Large intestine (tissue), 3 donors: ENCODE data around the gene VAX1. TPM values are rescaled to one million over a fixed set of nuclear protein-coding genes. Genes with fewer than 3 reads are reported as not detected.

Experiments used
- DNase-seq, 2 donors: peaks; one replicate each; pipeline versions ENCODE4 v3.0.0 to v3.0.0-alpha.2; 2013
- H3K27ac ChIP-seq: one replicate; pipeline ENCODE4 v1.5.1; 2013; ENCODE audit warnings: low read length
- H3K27me3 ChIP-seq: 2 replicates; pipeline ENCODE4 v1.6.1; 2013; ENCODE audit warnings: low read length; ENCODE audit not compliant: control insufficient read depth, insufficient read depth
- H3K36me3 ChIP-seq: 2 replicates; pipeline ENCODE4 v1.6.1; 2013; ENCODE audit warnings: low read length; ENCODE audit not compliant: control insufficient read depth, insufficient read depth
- H3K4me1 ChIP-seq: one replicate; pipeline ENCODE4 v1.6.1; 2013; ENCODE audit warnings: low read length; ENCODE audit not compliant: control insufficient read depth, insufficient read depth
- H3K4me3 ChIP-seq: one replicate; pipeline ENCODE4 v1.5.1; 2013; ENCODE audit warnings: low read length
- H3K9me3 ChIP-seq: one replicate; pipeline ENCODE4 v1.6.1; 2013; ENCODE audit warnings: mild to moderate bottlenecking, low read depth, low read length, moderate library complexity; ENCODE audit not compliant: control insufficient read depth
- WGBS: methylation state at CpG from one replicate; pipeline ENCODE4 v1.1.5; 2013; ENCODE audit warnings: low lambda C conversion rate; ENCODE audit not compliant: insufficient coverage; 5-methylcytosine and 5-hydroxymethylcytosine counted together
- polyA plus RNA-seq: library from polyadenylated mRNA; unstranded; fragments of 120-200 nt; gene quantifications from one replicate; pipeline ENCODE4 v1.2.1, GENCODE V29; 2013

Gene VAX1
- polyA plus RNA-seq, 1 donor: not detected

DNA sequence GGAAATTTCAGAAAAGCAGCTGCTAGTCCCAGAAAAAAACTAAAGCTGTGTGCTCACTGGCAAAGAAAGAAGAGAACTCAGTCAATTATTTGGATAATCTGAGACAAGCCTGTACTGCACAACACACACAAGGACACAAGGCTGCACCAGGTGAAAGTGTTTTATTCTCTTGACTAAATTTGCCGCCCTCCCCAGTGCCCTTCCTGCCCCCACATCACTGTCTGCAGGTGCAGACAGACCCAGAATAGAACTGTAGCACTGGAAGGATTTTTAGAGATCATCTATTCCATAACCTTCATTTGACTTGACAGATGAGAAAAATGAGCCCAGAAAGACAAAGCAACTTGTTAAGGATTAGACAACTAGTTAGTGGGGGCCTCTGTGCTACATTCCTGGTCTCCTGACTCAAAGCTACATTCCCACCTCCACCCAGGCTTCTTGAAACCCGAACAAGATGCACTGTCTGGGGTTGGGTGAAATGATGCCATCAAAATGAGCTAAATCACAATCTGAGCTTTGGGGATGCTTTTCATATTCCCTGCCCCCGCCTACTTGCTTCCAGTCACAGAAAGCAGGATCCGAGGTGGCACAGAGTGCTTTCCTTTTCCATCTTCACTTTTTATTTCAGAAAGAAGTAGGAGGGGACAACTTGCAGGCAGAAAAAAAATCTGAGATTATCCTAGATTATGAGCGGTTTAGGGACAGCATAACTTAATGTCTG is 5.2 kb upstream of the VAX1 start:
- H3K36me3 ChIP-seq: no peaks in the 10 kb centered on the region
- H3K27ac ChIP-seq: no peak overlapping the region
- WGBS: 83% methylated on average over 2 of the region's 5 CpGs
- H3K4me3 ChIP-seq: no peak overlapping the region
- peaks cover 86% of the 10 kb centered on the region for H3K27me3 ChIP-seq
- H3K9me3 ChIP-seq: peaks cover 11% of the 10 kb centered on the region
- no peaks in the 10 kb centered on the region for H3K4me1 ChIP-seq
- no peak for DNase-seq

- Histone ChIP-seq H3K27me3 (peaks cover 92% of the 10 kb centered on the region), H3K4me3 (no peak overlapping the region), H3K27ac (no peak overlapping the region), H3K4me1 (peaks cover 9% of the 10 kb centered on the region), H3K9me3 (peaks cover 21% of the 10 kb centered on the region), H3K36me3 (no peaks in the 10 kb centered on the region)
- no CpG with 5 or more reads among the region's 23 CpGs for WGBS
- DNase-seq: no peak
These were observed 2.4 kb upstream of the VAX1 start for GRCh38 chr10:117140525-117140902.

GRCh38 chr10:117139581-117140524 is 1.8 kb upstream of the VAX1 start:
- H3K36me3 ChIP-seq: no peaks in the 10 kb centered on the region
- no peak for DNase-seq
- no peak overlapping the region for H3K4me3 ChIP-seq
- peaks cover 94% of the 10 kb centered on the region for H3K27me3 ChIP-seq
- H3K4me1 ChIP-seq: peaks cover 9% of the 10 kb centered on the region
- peaks cover 23% of the 10 kb centered on the region for H3K9me3 ChIP-seq
- WGBS: no CpG with 5 or more reads among the region's 72 CpGs
- H3K27ac ChIP-seq: no peak overlapping the region

DNA sequence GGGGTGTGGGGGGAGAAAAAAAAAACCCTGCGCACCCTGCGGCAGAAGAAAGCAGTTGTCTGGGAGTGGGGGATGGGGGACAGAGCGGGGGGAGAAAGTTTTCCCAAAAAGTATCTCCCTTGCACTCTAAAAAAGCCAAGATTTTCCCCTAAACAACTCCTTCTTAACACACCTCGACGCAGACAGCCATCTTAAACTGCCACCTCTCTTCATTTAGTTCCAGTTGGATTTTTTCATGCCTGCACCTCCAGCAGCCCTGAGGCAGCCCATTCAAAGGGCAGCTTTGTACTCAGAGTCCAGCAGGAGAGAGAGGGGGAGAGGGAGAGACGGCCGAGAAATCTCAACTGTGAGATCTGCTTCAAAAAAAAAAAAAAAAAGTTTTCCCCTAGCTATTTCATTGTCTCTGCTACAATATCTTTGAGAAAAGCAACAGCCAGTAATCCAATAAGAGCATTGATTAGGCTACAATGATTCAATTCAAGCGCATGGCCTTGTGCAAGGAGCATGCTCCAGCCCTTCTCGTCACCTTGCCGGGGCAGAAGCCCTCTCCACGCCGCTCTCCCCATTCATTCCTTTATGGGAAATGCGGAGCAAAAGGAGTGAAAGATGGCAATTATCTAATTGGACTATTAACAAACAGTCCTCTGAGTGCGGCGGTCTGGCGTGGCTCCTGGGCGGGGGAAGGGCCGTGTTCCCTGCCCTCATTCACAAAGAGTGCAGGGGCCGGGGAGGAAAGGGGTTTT is 939 bp upstream of the VAX1 start:
- H3K4me3 ChIP-seq: no peak overlapping the region
- peaks cover 9% of the 10 kb centered on the region for H3K4me1 ChIP-seq
- peaks cover 25% of the 10 kb centered on the region for H3K9me3 ChIP-seq
- no peak overlapping the region for H3K27ac ChIP-seq
- H3K36me3 ChIP-seq: no peaks in the 10 kb centered on the region
- WGBS: no CpG with 5 or more reads among the region's 19 CpGs
- no peak for DNase-seq
- H3K27me3 ChIP-seq: peaks cover 94% of the 10 kb centered on the region

GRCh38 chr10:117137031-117137910 is 799 bp downstream of the VAX1 start:
- H3K27me3 ChIP-seq: peaks cover 96% of the 10 kb centered on the region
- no peak overlapping the region for H3K27ac ChIP-seq
- DNase-seq: peak in 1 of 2 donors; percentile 53
- H3K4me3 ChIP-seq: peak overlapping the region; percentile 13
- peaks cover 15% of the 10 kb centered on the region for H3K4me1 ChIP-seq
- H3K9me3 ChIP-seq: peaks cover 27% of the 10 kb centered on the region
- H3K36me3 ChIP-seq: no peaks in the 10 kb centered on the region
- WGBS: no CpG with 5 or more reads among the region's 98 CpGs

- no peaks in the 10 kb centered on the region for H3K36me3 ChIP-seq
- WGBS: no CpG with 5 or more reads among the region's 34 CpGs
- no peak overlapping the region for H3K4me3 ChIP-seq
- H3K27ac ChIP-seq: no peak overlapping the region
- H3K9me3 ChIP-seq: peaks cover 31% of the 10 kb centered on the region
- DNase-seq: no peak
- peaks cover 22% of the 10 kb centered on the region for H3K4me1 ChIP-seq
- peaks cover 96% of the 10 kb centered on the region for H3K27me3 ChIP-seq
These were observed 1.6 kb downstream of the VAX1 start for GRCh38 chr10:117136391-117136975.

- H3K27me3 ChIP-seq: peaks cover 96% of the 10 kb centered on the region
- no peak for DNase-seq
- WGBS: no CpG with 5 or more reads among the region's 4 CpGs
- H3K36me3 ChIP-seq: no peaks in the 10 kb centered on the region
- no peak overlapping the region for H3K4me3 ChIP-seq
- H3K27ac ChIP-seq: no peak overlapping the region
- peaks cover 28% of the 10 kb centered on the region for H3K4me1 ChIP-seq
- H3K9me3 ChIP-seq: peaks cover 32% of the 10 kb centered on the region
These were observed 2.5 kb downstream of the VAX1 start for GRCh38 chr10:117135480-117136140.

DNA sequence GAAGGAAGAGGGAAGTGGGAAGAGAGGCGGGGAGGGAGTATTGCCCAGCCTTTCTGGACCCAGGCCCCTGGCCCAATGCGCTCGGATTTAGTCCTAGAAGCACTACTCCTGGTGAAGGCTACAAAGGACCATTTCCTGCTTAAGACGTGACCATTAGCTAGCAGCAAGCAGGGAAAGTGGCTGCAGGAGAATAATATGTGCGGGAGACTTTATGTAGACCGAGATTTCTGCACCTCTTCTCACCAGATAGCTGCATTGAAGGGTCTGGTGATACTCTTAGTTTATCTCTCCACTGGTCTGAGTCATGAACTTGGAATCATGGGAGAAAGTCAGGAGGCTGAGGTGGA is 3.1 kb downstream of the VAX1 start:
- Histone ChIP-seq H3K9me3 (peaks cover 26% of the 10 kb centered on the region), H3K27me3 (peaks cover 96% of the 10 kb centered on the region), H3K36me3 (no peaks in the 10 kb centered on the region), H3K4me1 (peaks cover 28% of the 10 kb centered on the region), H3K27ac (no peak overlapping the region), H3K4me3 (no peak overlapping the region)
- no CpG with 5 or more reads among the region's 6 CpGs for WGBS
- no peak for DNase-seq

GRCh38 chr10:117134306-117135025 is 3.6 kb downstream of the VAX1 start:
- WGBS: no CpG with 5 or more reads among the region's 72 CpGs
- H3K36me3 ChIP-seq: no peaks in the 10 kb centered on the region
- H3K4me1 ChIP-seq: peaks cover 28% of the 10 kb centered on the region
- no peak overlapping the region for H3K27ac ChIP-seq
- DNase-seq: peak in 1 of 2 donors; percentile 47
- H3K27me3 ChIP-seq: peaks cover 98% of the 10 kb centered on the region
- H3K4me3 ChIP-seq: no peak overlapping the region
- H3K9me3 ChIP-seq: peaks cover 22% of the 10 kb centered on the region
